NCI-H2107 (cell line): ENCODE data around the gene RCCD1.
"Not testable (repeated sequence)": the region's sequence is repeated elsewhere in the genome, so short reads cannot be mapped to it uniquely, and the experiment has no call there.

Experiments
- DNase-seq: peaks from one replicate; lab custom pipeline; 2025; lab: John Stamatoyannopoulos, UW

RCCD1 gene

GRCh38 chr15:90954712-90955623 lies at the start of gene RCCD1:
TSS of gene RCCD1 (plus strand) at chr15:90954884. CDS start at chr15:90956735, 1,851 bp downstream.
- no peak for DNase-seq

- DNase-seq = no peak
Observed at GRCh38 chr15:90905306-90906180, 49.1 kb upstream of the RCCD1 start.

- DNase-seq = no peak
Observed at GRCh38 chr15:90906181-90906849, 48.4 kb upstream of the RCCD1 start.

- no peak for DNase-seq
Observed at GRCh38 chr15:90907051-90907660, 47.5 kb upstream of the RCCD1 start.

GRCh38 chr15:90907838-90908507 lies 46.7 kb upstream of the RCCD1 start:
- DNase-seq = no peak

- not testable (repeated sequence) for DNase-seq
Observed at GRCh38 chr15:90909449-90909848, 45.2 kb upstream of the RCCD1 start.

- no peak for DNase-seq
Observed at GRCh38 chr15:90909976-90910375, 44.7 kb upstream of the RCCD1 start.

GRCh38 chr15:90910441-90911301 lies 44.0 kb upstream of the RCCD1 start:
- DNase-seq = no peak

- no peak for DNase-seq
Observed at GRCh38 chr15:90911302-90911623, 43.4 kb upstream of the RCCD1 start.

GRCh38 chr15:90911906-90912769 lies 42.5 kb upstream of the RCCD1 start:
- no peak for DNase-seq

- DNase-seq = no peak
Observed at GRCh38 chr15:90912770-90913075, 42.0 kb upstream of the RCCD1 start.

GRCh38 chr15:90913398-90913944 lies 41.2 kb upstream of the RCCD1 start:
- DNase-seq = no peak

- no peak for DNase-seq
Observed at GRCh38 chr15:90914305-90915080, 40.2 kb upstream of the RCCD1 start.

GRCh38 chr15:90915216-90915807 lies 39.4 kb upstream of the RCCD1 start:
- no peak for DNase-seq

- no peak for DNase-seq
Observed at GRCh38 chr15:90915808-90916440, 38.8 kb upstream of the RCCD1 start.

- DNase-seq = no peak
Observed at GRCh38 chr15:90916461-90916860, 38.2 kb upstream of the RCCD1 start.

- no peak for DNase-seq
Observed at GRCh38 chr15:90917569-90917968, 37.1 kb upstream of the RCCD1 start.
